Measurements from ENCODE around the gene CGB5.
"Not testable (repeated sequence)": the region's sequence is repeated elsewhere in the genome, so short reads cannot be mapped to it uniquely, and the experiment has no call there.

CGB5 gene

GRCh38 chr19:49020931-49021895, 22.4 kb upstream of the CGB5 start:
- DNase-seq (ENCODE audit: low read depth), result no peak

GRCh38 chr19:49022116-49022515, 21.5 kb upstream of the CGB5 start:
- DNase-seq (ENCODE audit: low read depth), result no peak

GRCh38 chr19:49024233-49024632, 19.4 kb upstream of the CGB5 start, which contains the start of gene CGB3:
Gene CGB3 (minus strand): TSS chr19:49024333. CDS start chr19:49023971, 362 bp downstream.
- not testable (repeated sequence) for DNase-seq (ENCODE audit: low read depth)

- not testable (repeated sequence) for DNase-seq (ENCODE audit: low read depth)
Measured at GRCh38 chr19:49025088-49025487, 18.6 kb upstream of the CGB5 start.

- not testable (repeated sequence) for DNase-seq (ENCODE audit: low read depth)
Measured at GRCh38 chr19:49025599-49025998, 18.0 kb upstream of the CGB5 start.

- not testable (repeated sequence) for DNase-seq (ENCODE audit: low read depth)
Measured at GRCh38 chr19:49028686-49029085, 15.0 kb upstream of the CGB5 start.

- not testable (repeated sequence) for DNase-seq (ENCODE audit: low read depth)
Measured at GRCh38 chr19:49029749-49030148, 13.9 kb upstream of the CGB5 start.

- DNase-seq (ENCODE audit: low read depth), result not testable (repeated sequence)
Measured at GRCh38 chr19:49030323-49030722, 13.3 kb upstream of the CGB5 start.

GRCh38 chr19:49031642-49032301, 11.9 kb upstream of the CGB5 start, which contains the start of gene CGB2:
Gene CGB2 (plus strand): TSS chr19:49031890. CDS start chr19:49032096, 206 bp downstream.
- DNase-seq (ENCODE audit: low read depth), result not testable (repeated sequence)

GRCh38 chr19:49036815-49037214, 6.8 kb upstream of the CGB5 start, which contains the start of gene CGB1:
Gene CGB1 (minus strand): TSS chr19:49036895. CDS start chr19:49036711, 184 bp downstream.
- DNase-seq (ENCODE audit: low read depth), result not testable (repeated sequence)

- DNase-seq (ENCODE audit: low read depth), result not testable (repeated sequence)
Measured at GRCh38 chr19:49038111-49038510, 5.5 kb upstream of the CGB5 start.

- not testable (repeated sequence) for DNase-seq (ENCODE audit: low read depth)
Measured at GRCh38 chr19:49038557-49039276, 4.9 kb upstream of the CGB5 start.

GRCh38 chr19:49039736-49040135, 3.9 kb upstream of the CGB5 start:
- not testable (repeated sequence) for DNase-seq (ENCODE audit: low read depth)

GRCh38 chr19:49042177-49042576, 1.5 kb upstream of the CGB5 start:
- no peak for DNase-seq (ENCODE audit: low read depth)

GRCh38 chr19:49042666-49043065, 982 bp upstream of the CGB5 start:
- not testable (repeated sequence) for DNase-seq (ENCODE audit: low read depth)

- DNase-seq (ENCODE audit: low read depth), result not testable (repeated sequence)
Measured at GRCh38 chr19:49049011-49049410, 5.4 kb downstream of the CGB5 start, which contains the start of gene CGB8. Gene CGB8 (minus strand): TSS chr19:49049111. CDS start chr19:49048739, 372 bp downstream.

GRCh38 chr19:49049834-49050233, 6.2 kb downstream of the CGB5 start:
- not testable (repeated sequence) for DNase-seq (ENCODE audit: low read depth)

- DNase-seq (ENCODE audit: low read depth), result not testable (repeated sequence)
Measured at GRCh38 chr19:49050376-49051033, 6.9 kb downstream of the CGB5 start.

GRCh38 chr19:49056101-49056901, 12.7 kb downstream of the CGB5 start:
- DNase-seq (ENCODE audit: low read depth), result no peak

- not testable (repeated sequence) for DNase-seq (ENCODE audit: low read depth)
Measured at GRCh38 chr19:49056902-49057596, 13.4 kb downstream of the CGB5 start.

Measured in stimulated activated CD8-positive, alpha-beta memory T cell treated with anti-CD3 and anti-CD28 coated beads, Interleukin-12 subunit alpha, Interleukin-12 subunit beta, amount 100 ng/mL, for 4 hours (primary cell).